TTC549 (cell line): ENCODE measurements around the gene AOAH.

Source experiments
- FAIRE-seq: peaks from 2 replicates; lab custom pipeline; 2012; peaks lifted over from hg19 to GRCh38; lab: Jason Lieb, UNC

The AOAH gene

DNA sequence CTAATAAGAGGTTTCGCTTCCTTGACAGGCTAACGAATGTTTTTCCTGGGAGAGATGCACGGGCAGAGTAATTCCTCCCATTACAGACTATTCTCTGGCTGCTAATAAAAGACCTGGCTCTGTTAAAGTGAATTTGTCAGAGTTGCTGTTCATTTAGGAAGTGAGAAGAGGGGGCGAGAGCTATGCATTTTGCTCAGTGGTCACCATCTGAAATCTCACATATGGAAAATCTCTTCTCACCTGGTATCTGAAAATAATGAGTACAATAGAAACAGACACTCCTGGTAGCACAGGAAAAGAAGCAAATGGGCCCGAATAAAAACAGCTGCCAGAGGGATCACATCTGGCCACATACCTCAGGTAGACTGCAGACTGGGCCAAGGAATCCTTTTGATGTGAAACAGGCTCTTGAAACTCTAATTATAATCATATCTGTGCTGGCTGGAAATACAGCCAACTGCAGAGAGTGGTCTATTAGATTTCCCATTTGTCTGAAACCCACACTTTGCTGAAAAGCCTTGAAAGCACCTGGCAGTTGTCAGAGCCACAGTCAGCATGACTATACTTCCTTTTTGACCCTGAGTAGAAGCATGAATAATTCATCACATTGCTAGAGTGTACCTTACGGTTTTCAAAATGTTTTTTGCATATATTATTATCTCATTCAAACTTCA, 33.6 kb downstream of the AOAH start:
- FAIRE-seq, result no peak

DNA sequence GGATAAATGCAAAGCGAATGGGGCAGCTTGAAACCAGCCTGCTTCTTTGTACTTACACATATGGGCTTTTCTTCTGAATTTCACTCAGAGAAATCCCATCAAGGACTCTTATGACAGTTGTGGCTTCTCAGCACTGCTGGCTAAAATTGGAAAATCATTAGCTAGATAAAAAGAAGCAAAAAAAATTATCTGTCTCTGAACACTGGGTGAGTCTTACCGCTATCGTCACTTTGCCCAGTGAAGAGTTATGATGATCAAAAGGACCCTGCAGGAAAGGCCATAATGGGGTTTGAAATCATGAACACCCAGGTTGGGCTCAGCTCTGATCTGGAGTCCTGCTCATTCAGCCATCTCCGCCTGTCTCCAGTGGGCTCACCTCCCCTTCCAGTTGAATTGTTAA, 34.3 kb downstream of the AOAH start:
- FAIRE-seq, result no peak

DNA sequence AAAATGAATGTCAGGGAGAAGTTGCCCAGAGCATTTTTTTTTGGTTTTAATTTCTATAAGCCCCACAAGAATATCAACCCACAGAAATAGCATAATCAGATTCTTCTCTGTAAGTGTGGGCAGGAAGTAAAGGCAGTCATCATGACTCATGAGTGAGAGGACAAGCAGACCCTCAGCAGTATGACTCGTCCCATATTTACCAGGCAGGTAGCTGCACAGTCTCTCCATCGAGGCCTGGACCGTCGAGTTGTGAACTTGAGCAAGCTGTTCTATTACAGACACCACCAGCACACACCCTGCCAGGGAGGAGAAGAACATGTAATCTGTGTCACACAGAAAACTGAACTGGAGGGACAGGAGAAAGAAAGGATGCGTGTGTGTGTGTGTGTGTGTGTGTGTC, 37.8 kb downstream of the AOAH start:
- FAIRE-seq, result no peak

DNA sequence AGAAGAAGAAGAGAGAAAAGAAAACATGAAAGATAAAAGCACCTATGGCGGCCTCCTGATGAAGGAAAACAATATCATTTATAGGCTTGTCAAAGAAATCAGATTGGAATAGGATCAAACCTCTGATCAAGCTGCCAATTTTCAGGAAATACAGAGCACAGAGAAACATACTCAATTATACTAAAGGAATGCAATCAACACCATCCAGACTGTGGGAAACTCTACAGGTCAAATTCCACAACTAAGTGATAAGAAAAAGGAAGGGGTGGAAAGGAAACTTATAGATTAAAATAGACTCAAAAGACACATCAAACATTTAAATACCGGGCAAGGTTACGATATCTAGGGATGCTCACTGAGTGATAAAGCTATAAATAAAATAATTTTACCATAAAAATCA, 39.3 kb downstream of the AOAH start:
- no peak for FAIRE-seq

DNA sequence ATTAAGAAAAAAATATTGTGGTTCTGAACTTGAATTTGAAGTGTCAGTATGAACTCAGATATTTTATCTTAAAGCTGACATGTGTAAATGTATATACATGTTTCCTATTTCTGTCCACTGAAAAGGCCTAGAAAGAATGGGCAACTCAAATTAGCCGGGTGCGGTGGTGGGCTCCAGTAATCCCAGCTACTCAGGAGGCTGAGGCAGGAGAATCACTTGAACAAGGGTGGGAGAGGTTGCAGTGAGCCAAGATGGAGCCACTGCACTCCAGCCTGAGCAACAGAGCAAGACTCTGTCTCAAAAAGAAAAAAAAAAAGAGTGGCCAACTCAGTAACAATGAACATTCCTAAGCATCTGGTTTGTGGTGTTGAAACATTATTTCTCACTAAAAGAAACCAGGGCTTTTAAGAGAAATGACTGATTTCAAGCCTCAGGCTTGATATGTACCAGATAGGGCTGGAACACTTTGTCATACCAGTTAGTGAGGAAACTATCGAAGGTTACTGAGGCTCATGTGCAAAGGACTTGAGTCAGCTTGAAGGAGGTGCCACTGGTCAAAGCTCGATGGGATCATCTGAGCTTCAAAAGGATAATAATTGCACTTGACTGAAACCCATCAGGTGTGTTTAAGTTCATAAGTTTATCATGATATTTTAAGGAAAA, 40.5 kb downstream of the AOAH start:
- FAIRE-seq, result no peak

DNA sequence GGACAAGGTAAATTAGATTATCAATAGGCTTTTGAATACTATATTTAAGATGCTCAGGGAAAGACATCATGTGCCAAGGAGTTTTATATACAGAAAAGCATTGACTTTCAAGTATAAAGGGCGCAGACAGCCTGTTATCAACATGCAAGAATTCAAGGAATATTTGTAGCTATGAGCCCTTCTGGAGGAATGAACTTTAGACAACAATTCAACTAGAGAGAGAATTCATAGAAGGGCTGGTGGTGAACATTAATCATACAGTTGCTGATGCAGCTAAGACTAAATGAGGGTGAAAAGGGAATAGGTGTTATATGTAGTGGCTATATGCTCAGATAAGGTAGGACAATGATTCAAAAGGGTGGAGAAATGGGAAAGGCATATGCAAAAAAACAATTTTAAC, 41.2 kb downstream of the AOAH start:
- no peak for FAIRE-seq

DNA sequence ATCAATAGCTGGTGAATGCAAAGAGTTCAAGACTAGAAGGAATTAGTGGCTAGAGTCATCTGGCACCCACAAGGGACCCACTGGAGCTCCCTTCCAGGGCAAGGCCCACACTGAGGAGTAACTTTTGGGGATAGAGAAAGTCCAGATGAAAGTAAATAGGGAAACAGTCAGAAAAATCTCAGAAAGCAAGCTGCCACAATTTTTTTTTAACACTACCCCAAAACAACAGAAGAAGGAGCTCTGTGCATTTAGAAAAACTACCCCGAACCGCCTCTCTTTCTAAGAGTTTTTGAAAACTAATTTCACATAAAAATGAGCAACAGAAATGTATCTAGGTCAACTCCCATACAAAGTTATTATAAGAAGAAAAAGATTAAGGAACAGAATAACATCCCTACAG, 42.2 kb downstream of the AOAH start:
- no peak for FAIRE-seq

DNA sequence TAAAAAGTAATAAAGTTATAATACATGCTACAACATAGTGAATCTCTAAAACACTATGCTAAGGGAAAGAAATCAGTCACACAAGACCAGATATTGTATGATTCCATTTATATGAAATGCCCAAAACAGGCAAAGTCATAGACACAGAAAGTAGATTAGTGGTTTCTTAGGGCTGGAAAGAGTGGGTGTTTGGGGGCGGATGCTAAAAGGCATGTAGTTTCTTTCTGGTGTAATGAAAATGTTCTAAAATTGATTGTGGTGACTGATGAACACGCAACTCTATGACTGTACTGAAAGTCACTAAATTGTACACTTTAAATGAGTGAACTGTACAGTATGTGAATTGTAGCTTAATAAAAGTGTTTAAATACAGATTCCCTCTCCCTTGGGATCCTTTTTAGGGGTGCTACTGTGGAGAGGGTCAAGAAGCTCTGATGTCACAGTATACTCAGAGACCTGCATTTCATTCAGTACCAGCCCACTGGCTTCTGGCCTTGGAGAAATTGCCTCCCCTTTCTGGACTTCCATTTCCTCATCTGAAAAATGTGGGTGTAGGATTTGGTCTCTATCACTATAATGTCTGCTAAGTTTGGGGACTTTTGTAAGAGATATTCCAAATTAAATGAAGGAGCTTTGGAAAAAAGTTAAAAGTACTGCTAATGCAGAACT, 46.4 kb downstream of the AOAH start:
- no peak for FAIRE-seq

DNA sequence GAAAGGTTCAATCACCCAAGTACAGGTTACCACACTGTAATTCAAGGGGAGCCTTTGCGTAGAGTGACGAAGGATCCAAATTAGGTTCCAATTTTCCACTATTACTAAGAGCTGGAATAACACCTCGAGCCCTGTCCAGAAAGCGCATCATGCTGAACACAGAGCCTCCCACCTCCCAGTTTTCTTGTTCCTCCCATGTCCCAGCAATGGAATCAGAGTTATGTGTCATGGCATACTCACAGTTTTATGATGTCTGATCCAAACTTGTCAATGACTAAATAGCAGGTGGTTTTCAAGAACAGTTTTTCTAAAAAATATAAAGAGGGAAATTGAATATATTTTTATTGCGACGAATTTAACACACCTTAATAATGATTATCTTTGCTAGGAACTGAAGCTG, 50.6 kb downstream of the AOAH start:
- FAIRE-seq, result no peak

DNA sequence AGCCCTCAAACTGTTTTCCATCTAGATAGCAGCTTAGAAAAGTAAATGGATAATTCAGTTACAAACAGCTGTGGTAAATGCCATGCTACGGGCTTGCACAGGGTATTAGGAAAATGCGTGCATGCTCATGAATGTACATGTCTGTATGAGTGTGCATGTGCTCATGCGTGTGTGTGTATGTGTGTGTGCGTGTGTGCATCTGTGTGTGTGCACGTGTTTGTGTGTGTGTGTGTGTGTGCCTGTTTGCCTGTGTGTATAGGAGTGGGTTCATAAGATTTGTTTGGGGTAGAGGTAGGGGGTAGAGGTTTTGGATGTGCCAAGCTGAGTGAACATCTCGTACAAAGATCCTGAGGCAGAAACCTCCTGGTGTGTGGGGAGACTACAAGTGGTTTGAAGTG, 52.9 kb downstream of the AOAH start:
- FAIRE-seq, result no peak

DNA sequence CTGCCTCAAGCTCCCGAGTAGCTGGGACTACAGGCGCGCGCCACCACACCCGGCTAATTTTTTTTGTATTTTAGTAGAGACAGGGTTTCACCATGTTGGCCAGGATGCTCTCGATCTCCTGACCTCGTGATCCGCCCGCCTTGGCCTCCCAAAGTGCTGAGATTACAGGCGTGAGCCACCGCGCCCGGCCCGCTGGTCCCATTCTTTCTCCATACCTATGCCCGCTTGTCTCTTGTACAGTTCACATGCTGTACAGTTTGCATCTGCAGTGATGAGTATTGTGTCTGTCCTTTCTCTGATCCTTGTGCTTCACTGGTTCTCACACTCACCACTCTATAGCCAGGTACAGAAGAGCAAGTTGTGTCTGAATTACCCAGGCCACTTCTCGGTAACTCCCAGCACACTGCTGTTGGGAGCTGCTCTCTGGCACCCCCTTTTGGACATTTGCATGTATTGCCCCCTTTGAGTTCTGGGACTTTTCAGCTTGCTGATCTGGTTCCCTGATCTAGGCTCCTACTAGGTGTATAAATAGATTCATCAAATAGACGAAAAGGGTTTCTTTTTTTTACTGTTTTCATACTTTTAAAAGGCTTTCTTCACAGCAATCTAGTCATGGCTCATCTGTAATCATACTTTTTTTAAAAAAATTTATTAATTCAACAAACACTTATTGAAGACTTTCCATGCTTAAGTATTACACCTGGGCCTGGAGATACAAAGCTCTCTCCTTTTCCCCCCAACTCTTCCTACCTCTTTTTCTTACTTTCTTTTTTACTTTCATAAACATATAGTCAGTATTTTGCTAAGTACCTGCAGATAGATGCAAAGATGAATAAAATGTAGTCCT, 53.5 kb downstream of the AOAH start:
- no peak for FAIRE-seq

DNA sequence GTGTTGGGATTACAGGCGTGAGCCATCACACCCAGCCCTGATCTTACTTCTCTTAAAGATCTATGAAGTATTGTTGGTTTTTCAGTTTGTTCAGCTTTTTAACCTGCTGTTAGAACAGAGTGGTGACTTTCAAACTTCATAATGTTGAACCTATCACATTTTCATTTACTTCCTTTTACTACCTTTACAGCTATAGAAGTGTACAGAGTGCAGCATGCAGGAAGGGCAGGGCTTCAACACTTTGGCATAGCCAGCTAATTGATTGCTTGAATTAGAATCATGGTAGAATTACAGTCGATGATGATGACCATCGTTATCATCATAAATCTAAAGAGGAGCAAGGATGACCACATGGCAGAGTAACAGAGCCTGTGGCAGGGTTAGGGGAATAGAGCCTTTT, 55.5 kb downstream of the AOAH start:
- no peak for FAIRE-seq

DNA sequence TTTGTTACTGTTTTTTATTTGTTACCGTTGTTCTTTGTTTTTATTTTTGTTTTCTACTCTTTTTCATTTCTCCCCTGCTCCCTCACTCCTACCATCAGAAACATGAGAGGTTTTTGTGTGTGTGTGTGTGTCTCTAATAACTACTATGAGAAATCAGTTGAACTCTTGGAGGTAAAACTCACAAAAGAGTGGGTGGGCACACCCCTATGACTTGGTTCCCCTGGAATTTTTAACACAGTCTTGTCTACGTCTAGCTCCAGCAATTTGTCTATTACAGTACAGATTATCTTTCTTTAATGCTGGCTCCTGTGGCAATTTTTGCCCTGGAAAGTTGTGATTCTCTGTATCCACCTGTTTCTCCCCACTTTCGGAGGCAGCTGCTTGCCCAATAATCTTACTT, 56.2 kb downstream of the AOAH start:
- no peak for FAIRE-seq

DNA sequence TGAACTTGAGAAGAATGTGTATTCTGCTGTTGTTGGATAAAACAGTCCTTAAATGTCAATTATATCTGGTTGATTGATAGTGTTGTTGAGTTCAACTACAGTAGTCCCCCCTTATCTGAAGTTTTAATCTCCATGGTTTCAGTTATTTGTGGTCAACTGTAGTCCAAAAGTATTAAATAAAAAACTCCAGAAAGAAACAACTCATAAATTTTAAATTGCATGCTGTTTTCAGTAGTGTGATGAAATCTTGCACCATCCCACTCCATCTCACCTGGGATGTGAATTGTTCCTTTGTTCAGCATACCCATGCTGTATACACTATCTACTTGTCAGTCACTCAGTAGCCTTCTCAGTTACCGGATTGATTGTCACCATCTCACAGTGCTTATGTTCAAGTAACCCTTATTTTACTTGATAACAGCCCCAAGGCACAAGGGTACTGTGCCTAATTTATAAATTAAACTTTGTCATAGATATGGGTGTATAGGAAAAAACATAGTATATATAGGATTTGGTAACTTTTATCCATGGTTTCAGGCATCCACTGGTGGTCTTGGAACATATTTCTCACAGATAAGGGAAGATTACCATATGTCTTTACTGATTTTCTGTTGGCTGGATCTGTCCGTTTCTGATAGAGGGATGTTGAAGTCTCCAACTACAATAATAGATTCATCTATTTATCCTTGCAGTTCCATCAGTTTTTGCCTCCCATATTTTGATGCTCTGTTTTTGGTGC, 57.1 kb downstream of the AOAH start:
- no peak for FAIRE-seq

DNA sequence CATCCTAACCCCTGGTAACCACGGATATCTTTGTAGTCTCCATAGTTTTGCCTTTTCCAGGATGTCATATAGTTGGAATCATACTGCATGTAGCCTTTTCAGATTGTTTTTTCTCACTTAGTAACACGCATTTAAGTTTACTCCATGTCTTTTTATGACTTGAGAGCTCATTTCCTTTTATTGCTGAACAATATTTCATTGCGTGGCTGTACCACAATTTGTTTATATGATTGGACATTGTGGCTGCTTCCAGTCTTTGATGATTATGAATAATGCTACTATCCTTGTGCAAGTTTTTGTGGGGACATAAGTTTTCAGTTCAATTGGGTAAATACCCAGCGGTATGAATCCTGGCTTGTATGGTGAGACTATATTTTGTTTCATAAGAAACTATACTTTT, 60.8 kb downstream of the AOAH start:
- FAIRE-seq, result no peak

DNA sequence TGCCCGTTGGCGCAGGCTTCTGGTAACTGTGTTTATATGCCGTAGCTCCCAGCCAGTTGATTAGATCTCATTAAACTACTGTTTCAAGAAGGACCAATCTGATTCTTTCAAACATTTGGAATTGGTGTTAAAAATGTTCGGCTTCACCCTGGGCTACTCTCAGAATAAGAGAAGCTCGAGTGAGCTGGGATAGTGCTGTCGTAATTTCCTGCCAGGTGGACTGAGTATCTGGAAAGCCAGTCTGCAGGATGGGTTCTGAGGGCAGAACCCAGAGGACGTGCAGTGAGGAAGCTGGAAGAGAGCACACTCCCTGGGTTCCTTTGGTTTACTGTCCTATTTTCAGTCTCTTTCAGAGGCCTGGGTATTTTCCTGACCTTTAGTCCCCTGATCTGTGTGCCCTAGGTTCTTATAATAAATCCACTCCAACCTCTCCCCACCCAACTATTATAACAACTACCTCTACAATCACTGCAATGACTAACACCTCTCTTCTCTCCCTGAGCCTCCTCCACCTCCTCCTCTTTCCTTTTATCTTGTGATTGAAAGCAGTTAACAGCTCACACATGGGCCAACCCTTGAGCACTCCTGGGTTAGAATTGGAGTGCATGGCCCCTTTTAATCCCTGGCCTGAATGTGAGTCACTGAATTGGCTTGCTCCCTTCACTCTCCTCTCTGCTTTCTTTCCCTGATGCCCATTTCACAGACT, 63.0 kb downstream of the AOAH start:
- FAIRE-seq, result no peak

DNA sequence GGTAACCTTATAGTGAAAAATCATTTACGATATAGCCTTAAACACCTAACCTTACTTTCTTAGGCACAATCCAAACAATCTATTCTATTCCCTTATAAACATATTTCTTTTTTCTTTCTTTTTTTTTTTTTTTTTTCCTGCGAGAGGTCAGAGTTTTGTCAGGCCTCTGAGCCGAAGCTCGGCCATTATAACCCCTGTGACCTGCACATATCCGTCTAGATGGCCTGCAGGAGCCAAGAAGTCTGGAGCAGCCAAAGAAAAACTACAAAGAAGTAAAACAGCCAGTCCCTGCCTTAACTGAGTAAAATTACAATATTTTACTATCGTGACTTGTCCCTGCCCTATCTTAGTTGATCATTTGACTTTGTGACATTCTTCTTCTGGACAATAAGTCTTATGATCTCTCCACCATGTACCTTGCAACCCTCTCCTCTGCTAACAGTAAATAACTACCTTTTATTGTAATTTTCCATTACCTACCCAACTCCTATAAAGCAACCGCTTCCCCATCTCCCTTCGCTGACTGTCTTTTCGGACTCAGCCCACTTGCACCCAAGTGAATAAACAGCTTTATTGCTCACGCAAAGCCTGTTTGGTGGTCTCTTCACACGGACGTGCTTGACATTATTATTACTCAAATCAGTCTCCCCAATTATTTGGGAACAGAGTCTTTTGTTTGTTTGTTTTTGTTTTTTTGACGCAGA, 64.5 kb downstream of the AOAH start:
- FAIRE-seq, result no peak

DNA sequence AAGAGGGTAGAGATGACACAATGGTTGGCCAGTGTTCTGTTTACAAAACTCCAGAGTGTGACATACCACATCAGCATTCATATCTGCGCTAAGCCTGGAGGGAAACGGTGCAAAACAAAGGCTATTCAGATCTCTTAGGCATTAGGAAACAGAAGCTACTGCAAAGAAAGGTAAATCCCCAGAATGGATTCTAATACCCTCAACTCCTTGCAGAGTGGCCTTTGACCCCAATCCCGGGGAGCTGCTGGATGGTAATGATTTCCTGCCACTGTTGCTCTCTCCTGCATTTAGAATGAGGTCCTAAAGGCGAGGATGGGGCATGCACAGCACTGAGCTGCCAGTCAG, 65.2 kb downstream of the AOAH start:
- no peak for FAIRE-seq

DNA sequence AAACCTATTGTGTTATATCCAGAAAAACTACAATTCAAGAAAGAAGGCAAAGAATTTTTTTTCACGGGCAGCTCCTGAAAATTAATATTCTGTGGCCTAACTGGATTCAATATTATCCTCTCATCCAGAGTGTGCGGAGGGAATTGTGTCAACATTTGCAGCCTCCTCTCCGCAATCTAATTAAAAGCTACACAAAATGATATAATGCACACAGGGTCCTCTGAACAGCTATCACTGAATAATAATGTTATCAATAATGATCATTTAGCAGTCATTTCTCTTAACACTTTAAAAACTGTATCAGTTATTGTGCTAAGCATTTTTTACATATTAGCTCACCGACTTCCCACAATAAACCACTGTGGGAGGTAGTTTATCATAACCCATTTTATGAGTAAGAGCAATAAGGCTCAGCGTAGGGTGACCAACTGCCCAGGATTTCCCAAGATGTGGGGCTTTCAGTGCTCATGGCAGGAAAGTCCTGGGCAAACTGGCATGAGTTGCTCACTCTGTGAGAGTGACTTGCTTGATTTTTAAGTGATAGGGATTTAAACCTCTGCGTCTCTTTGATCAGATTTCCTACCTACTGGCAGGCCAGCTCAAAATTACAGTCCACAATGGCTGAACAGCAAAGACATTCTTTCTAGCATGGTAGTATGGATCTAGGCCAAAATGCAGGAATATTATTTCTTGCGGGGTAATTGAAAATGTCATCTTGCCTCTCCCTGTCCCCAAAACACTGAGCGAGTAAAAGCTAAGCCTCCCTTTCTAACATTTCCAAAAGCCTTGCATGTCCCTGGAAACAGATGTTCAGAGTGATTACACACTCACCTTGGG, 65.7 kb downstream of the AOAH start:
- no peak for FAIRE-seq

DNA sequence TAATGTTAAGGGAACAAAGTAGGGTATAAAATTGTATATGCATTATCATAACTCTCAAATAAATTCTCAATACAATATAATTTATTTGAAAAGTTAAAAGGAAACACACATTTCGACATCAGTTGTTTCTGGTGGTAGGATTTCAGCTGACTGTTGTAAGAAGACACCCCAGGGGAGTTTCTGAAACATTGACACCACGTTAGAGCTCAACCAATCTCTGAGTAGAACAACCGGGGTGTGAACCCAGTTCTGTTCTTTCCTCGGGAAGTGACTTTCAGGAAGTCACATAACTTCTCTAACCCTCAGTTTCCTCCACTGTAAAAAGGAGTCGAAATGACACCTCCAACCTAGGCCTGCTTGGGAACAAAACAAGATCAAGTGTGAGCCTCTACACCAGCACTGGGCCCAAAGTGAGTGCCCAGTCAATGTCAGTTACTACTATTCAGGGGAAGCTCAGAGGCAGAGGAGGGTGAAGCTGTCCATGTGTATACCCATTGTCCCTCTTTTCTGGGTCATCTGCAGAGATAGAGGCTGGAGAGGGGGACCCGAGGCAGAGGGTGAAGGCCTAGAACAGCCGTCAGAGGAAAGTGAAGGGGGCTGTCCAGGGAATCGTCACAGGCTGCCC, 67.1 kb downstream of the AOAH start:
- no peak for FAIRE-seq
